ENCODE results near the gene ACSM3.
"Not testable (repeated sequence)": the region's sequence is repeated elsewhere in the genome, so short reads cannot be mapped to it uniquely, and the experiment has no call there.

The ACSM3 gene, protein sequence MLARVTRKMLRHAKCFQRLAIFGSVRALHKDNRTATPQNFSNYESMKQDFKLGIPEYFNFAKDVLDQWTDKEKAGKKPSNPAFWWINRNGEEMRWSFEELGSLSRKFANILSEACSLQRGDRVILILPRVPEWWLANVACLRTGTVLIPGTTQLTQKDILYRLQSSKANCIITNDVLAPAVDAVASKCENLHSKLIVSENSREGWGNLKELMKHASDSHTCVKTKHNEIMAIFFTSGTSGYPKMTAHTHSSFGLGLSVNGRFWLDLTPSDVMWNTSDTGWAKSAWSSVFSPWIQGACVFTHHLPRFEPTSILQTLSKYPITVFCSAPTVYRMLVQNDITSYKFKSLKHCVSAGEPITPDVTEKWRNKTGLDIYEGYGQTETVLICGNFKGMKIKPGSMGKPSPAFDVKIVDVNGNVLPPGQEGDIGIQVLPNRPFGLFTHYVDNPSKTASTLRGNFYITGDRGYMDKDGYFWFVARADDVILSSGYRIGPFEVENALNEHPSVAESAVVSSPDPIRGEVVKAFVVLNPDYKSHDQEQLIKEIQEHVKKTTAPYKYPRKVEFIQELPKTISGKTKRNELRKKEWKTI

GRCh38 chr16:20763461-20764232 is at the start of gene ACSM3:
ACSM3 (plus strand) TSS chr16:20764014; CDS start chr16:20770035, 6,021 bp downstream.
- FAIRE-seq, result peak; percentile 98
- no peak for TF ChIP-seq POLR2A (IDR thresholded peaks at IDR 0.05; ENCODE audit: low read depth, low read length)
- DNase-seq (ENCODE audit: insufficient read length, low spot score), result peak; percentile 63

DNA sequence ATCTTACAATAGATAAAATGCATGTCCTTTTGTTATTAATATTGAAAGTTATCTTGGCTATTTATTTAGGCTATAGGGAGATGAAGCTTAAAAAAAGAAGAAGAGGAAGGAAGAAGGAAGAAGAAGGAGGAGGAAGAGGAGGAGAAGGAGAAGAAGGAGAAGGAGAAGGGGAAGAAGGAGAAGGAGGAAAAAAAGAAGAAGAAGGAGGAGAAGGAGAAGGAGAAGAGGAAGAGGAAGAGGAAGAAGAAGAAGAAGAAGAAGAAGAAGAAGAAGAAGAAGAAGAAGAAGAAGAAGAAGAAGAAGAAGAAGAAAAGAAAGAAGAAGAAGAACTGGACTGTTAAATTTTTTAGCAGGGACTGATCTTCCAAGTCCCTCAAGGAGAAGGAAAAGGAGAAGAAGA is 46.1 kb upstream of the ACSM3 start:
- not testable (repeated sequence) for DNase-seq (ENCODE audit: insufficient read length, low spot score); FAIRE-seq

GRCh38 chr16:20720251-20720650 is 43.6 kb upstream of the ACSM3 start:
- TF ChIP-seq POLR2A (IDR thresholded peaks at IDR 0.05; ENCODE audit: low read depth, low read length), result no peak
- FAIRE-seq (no peak), DNase-seq (ENCODE audit: insufficient read length, low spot score) (no peak)

- DNase-seq (ENCODE audit: insufficient read length, low spot score), result no peak
- FAIRE-seq, result no peak
- TF ChIP-seq POLR2A (IDR thresholded peaks at IDR 0.05; ENCODE audit: low read depth, low read length), result no peak
Observed at GRCh38 chr16:20726661-20727060, 37.2 kb upstream of the ACSM3 start.

DNA sequence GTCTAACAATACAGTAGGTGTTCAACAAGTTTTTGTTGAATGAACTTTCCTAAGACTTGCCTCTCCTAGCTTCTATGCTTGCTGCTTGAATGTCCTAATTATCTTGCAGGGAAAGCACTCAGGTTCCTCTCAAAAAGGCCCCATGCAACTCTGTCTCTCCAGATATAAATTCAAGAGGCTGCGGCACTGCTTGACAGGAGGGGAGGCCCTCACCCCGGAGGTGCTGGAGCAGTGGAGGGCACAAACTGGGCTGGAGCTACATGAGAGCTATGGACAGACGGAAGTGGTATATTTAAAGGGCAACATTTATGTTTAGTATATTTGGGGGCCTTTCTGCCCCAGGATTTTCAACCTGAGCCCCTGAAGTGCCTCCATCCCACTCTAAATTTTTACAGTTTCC is 36.6 kb upstream of the ACSM3 start:
- TF ChIP-seq POLR2A (IDR thresholded peaks at IDR 0.05; ENCODE audit: low read depth, low read length), result no peak
- no peak for DNase-seq (ENCODE audit: insufficient read length, low spot score)
- no peak for FAIRE-seq

- TF ChIP-seq POLR2A (IDR thresholded peaks at IDR 0.05; ENCODE audit: low read depth, low read length), result no peak
- DNase-seq (ENCODE audit: insufficient read length, low spot score) (no peak), FAIRE-seq (no peak)
Observed at GRCh38 chr16:20729141-20729540, 34.7 kb upstream of the ACSM3 start.

DNA sequence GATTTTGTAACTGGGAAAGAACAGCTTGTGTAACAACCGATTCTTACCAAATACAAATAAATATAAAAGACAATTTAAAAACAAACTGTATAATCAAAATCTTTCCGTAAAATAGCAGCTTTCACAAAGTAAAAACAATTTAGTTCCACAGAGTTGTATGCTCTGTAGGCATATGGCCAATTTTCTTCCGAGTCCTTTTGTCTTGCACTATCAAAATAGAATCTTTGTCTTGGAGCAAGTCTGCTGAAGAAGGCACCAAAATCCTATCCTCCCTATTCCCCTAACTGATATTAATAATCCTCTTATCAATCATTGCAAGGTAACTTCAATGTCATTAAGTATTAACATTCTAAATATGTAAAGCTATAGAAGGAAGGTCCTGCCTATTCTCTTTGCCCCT is 29.8 kb upstream of the ACSM3 start:
- FAIRE-seq, result no peak
- TF ChIP-seq POLR2A (IDR thresholded peaks at IDR 0.05; ENCODE audit: low read depth, low read length), result no peak
- DNase-seq (ENCODE audit: insufficient read length, low spot score), result no peak

GRCh38 chr16:20734782-20735181 is 29.0 kb upstream of the ACSM3 start:
- FAIRE-seq, result no peak
- TF ChIP-seq POLR2A (IDR thresholded peaks at IDR 0.05; ENCODE audit: low read depth, low read length), result no peak
- no peak for DNase-seq (ENCODE audit: insufficient read length, low spot score)

- no peak for FAIRE-seq
- DNase-seq (ENCODE audit: insufficient read length, low spot score), result no peak
- TF ChIP-seq POLR2A (IDR thresholded peaks at IDR 0.05; ENCODE audit: low read depth, low read length), result no peak
Observed at GRCh38 chr16:20735490-20735889, 28.3 kb upstream of the ACSM3 start.

GRCh38 chr16:20740007-20740883 is 23.6 kb upstream of the ACSM3 start:
- no peak for DNase-seq (ENCODE audit: insufficient read length, low spot score)
- TF ChIP-seq POLR2A (IDR thresholded peaks at IDR 0.05; ENCODE audit: low read depth, low read length), result no peak
- no peak for FAIRE-seq

GRCh38 chr16:20740901-20741521 is 22.8 kb upstream of the ACSM3 start:
- TF ChIP-seq POLR2A (IDR thresholded peaks at IDR 0.05; ENCODE audit: low read depth, low read length), result peak; percentile 45; the same call in 1 of the 2 replicates
- peak; percentile 20 for FAIRE-seq
- DNase-seq (ENCODE audit: insufficient read length, low spot score), result peak; percentile 83

DNA sequence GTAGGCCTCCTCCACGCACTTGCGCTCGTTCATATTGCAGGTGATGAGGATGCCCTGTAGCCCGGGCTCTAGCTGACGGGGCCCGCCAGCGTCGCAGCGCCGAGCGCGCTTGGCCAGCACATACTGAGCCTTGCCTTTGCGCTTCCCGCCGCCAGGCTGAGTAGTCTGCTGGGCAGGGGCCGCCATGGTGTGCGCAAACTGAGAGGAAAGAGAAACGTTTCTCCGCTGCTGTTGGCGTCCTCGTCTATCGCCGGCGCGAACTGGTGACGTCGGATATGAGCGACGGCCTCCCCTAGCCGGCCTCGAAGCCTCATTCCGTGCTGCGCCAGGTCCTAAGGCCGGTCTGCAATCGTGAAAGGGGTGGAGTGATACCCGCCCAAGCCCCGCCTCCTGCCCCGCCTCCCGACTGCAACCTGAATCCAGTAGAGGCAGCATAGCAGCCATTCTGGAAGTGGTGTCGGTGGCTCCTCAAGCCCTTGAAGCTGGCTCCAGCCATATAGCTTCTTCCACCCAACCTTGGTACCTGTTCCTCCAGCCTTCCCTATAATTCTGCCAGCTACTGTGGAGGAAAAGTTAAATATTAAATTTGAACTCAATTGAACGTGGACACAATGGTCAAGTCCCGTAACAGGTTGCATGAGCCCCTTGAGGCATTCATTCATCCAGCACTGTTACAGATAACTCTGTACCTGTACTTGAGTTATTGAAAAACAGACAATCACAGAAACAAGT is 22.1 kb upstream of the ACSM3 start, which contains the start of gene THUMPD1:
Gene THUMPD1, minus strand, starts transcription at position 265 of the 732 bp plus-strand sequence. Its CDS starts 79 bp downstream, at position 186.
- FAIRE-seq (peak; percentile 81), DNase-seq (ENCODE audit: insufficient read length, low spot score) (peak; percentile 92)
- peak; percentile 73 for TF ChIP-seq POLR2A (IDR thresholded peaks at IDR 0.05; ENCODE audit: low read depth, low read length)

Data from H54 (cell line).